CD14-positive monocyte (primary cell): ENCODE data around the gene CSNK1E. TPM values are rescaled to one million over a fixed set of nuclear protein-coding genes. Genes with fewer than 3 reads are reported as not detected.
"Not testable (repeated sequence)": the region's sequence is repeated elsewhere in the genome, so short reads cannot be mapped to it uniquely, and the experiment has no call there.

Experiments used
- DNase-seq, 3 donors: peaks; one replicate each; pipeline ENCODE4 v3.0.0-alpha.2; 2011 to 2022
- H2AFZ ChIP-seq: 2 replicates; pipeline ENCODE4 v1.6.0; 2012; ENCODE audit warnings: mild to moderate bottlenecking, low read depth, low read length, inconsistent platforms; ENCODE audit not compliant: insufficient read depth, poor library complexity, severe bottlenecking
- H3K27ac ChIP-seq, 2 donors: 1 replicate in 1 of 2; 2 replicates in 1 of 2; pipeline ENCODE4 v1.5.1; 2012 to 2013; ENCODE audit warnings: low read length in 2 of 2, control low read depth in 1 of 2, inconsistent platforms in 1 of 2, low read depth in 1 of 2, mild to moderate bottlenecking in 1 of 2
- H3K27me3 ChIP-seq, 2 donors: one replicate each; pipeline versions ENCODE4 v1.6.0 to v1.6.1; 2011 to 2013; ENCODE audit warnings: low read length in 2 of 2; ENCODE audit not compliant: control insufficient read depth in 2 of 2, insufficient read depth in 2 of 2
- H3K36me3 ChIP-seq, 2 donors: replicated peaks in 1 of 2; 1 replicate in 1 of 2; 2 replicates in 1 of 2; pipeline versions ENCODE4 v1.5.1 to v1.6.1; 2012 to 2013; ENCODE audit warnings: low read length in 2 of 2, control low read depth in 1 of 2, inconsistent platforms in 1 of 2, mild to moderate bottlenecking in 1 of 2; ENCODE audit not compliant: insufficient read depth in 2 of 2, control insufficient read depth in 1 of 2
- H3K4me1 ChIP-seq, 2 donors: 1 replicate in 1 of 2; 2 replicates in 1 of 2; pipeline versions ENCODE4 v1.5.1 to v1.6.1; 2012 to 2013; ENCODE audit warnings: low read length in 2 of 2, control low read depth in 1 of 2, inconsistent platforms in 1 of 2, mild to moderate bottlenecking in 1 of 2, moderate library complexity in 1 of 2; ENCODE audit not compliant: insufficient read depth in 2 of 2, control insufficient read depth in 1 of 2
- H3K4me2 ChIP-seq: replicated peaks from 2 replicates; pipeline ENCODE3; 2012; ENCODE audit warnings: low read length, moderate library complexity, mild to moderate bottlenecking; ENCODE audit not compliant: poor library complexity, severe bottlenecking; ENCODE audit errors: extremely low read depth
- H3K4me3 ChIP-seq, 3 experiments: fragments of 200-600 bp in 1 of 3; sonication (generic) in 1 of 3; replicated peaks in 1 of 3; 1 replicate in 2 of 3; 2 replicates in 1 of 3; pipeline ENCODE4 v1.5.1; 2011 to 2013; ENCODE audit warnings: low read length in 3 of 3, mild to moderate bottlenecking in 3 of 3, control low read depth in 2 of 3, low read depth in 2 of 3, inconsistent platforms in 1 of 3, moderate library complexity in 1 of 3
- H3K79me2 ChIP-seq: 2 replicates; pipeline ENCODE4 v1.6.0; 2012; ENCODE audit warnings: mild to moderate bottlenecking, control low read depth, inconsistent platforms, low read length, moderate library complexity; ENCODE audit not compliant: insufficient read depth
- H3K9ac ChIP-seq: 2 replicates; pipeline ENCODE4 v1.6.0; 2017; ENCODE audit warnings: low read length, mild to moderate bottlenecking; ENCODE audit not compliant: insufficient read depth, poor library complexity, severe bottlenecking
- H3K9me3 ChIP-seq, 2 donors: replicated peaks in 1 of 2; 1 replicate in 1 of 2; 2 replicates in 1 of 2; pipeline versions ENCODE4 v1.5.1 to v1.6.1; 2012 to 2013; ENCODE audit warnings: low read length in 2 of 2, control low read depth in 1 of 2; ENCODE audit not compliant: control insufficient read depth in 1 of 2, insufficient read depth in 1 of 2
- H4K20me1 ChIP-seq: 2 replicates; pipeline ENCODE4 v1.6.0; 2012; ENCODE audit warnings: mild to moderate bottlenecking, low read length, control low read depth, moderate library complexity; ENCODE audit not compliant: insufficient read depth
- H3K27ac Mint-ChIP-seq, 7 donors: one replicate each; pipeline ENCODE4 v1.8.0; 2020; ENCODE audit warnings: mild to moderate bottlenecking in 7 of 7, mixed read lengths in 7 of 7, moderate library complexity in 6 of 7, inconsistent platforms in 2 of 7
- H3K27me3 Mint-ChIP-seq, 3 donors: one replicate each; pipeline ENCODE4 v1.8.0; 2021 to 2022; ENCODE audit warnings: low read depth in 3 of 3, mild to moderate bottlenecking in 3 of 3, mixed read lengths in 3 of 3, moderate library complexity in 3 of 3, inconsistent platforms in 1 of 3
- H3K36me3 Mint-ChIP-seq, 2 donors: one replicate each; pipeline ENCODE4 v1.8.0; 2020; ENCODE audit warnings: mixed read lengths in 2 of 2, inconsistent platforms in 1 of 2, mild to moderate bottlenecking in 1 of 2
- H3K4me1 Mint-ChIP-seq: one replicate; pipeline ENCODE4 v1.8.0; 2020; ENCODE audit warnings: mild to moderate bottlenecking, mixed read lengths
- H3K4me3 Mint-ChIP-seq, 2 donors: one replicate each; pipeline ENCODE4 v1.8.0; 2020; ENCODE audit warnings: mild to moderate bottlenecking in 2 of 2, mixed read lengths in 2 of 2, moderate library complexity in 1 of 2
- H3K9me3 Mint-ChIP-seq, 7 donors: one replicate each; pipeline ENCODE4 v1.8.0; 2020 to 2022; ENCODE audit warnings: mixed read lengths in 7 of 7, mild to moderate bottlenecking in 6 of 7, moderate library complexity in 6 of 7, inconsistent platforms in 2 of 7
- WGBS: methylation state at CpG from one replicate; pipeline ENCODE4 v1.1.5; 2013; ENCODE audit warnings: missing lambda C conversion rate; ENCODE audit not compliant: insufficient coverage; 5-methylcytosine and 5-hydroxymethylcytosine counted together
- intact Hi-C, 2 donors: fragments of 100-400 bp; cut with micrococcal nuclease; formaldehyde crosslinking; loops; one replicate each; pipeline versions ENCODE4 v1.15.0 to v1.15.1; 2023
- polyA plus RNA-seq, 3 donors: library from polyadenylated mRNA; depleted of rRNA in 1 of 3; unstranded in 2 of 3; stranded (reverse) in 1 of 3; fragments of 300-500 nt in 2 of 3; fragments of >200 nt in 1 of 3; fragmentation: Illumina TruSeq in 2 of 3; gene quantifications; 1 replicate in 2 of 3; 2 replicates in 1 of 3; pipeline ENCODE4 v1.2.3, GENCODE V29; 2012 to 2021

The CSNK1E gene
- polyA plus RNA-seq, 3 donors: 1.9 to 44.7 (median 3.1) TPM

DNA sequence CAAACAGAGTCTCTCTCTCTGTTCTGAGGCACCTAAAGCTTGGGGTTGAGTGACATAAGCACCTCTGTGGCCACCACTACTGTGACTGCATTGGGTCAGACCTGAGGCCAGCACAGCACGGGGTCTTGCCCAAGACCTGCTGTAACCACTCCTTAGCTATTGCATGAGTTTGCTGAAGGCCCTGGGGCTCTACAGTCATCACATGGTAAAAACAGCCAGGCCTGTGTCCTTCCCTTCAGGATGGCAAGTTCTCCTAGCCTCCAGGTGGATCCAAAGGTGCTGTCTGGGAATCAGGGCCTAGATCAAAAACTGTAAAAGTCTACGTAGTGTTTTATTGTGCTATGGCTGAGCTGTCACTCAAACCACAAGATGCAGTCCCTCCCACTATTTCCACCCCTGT, 43.3 kb upstream of the CSNK1E start:
- H3K4me2 ChIP-seq, H3K27ac Mint-ChIP-seq, H3K27me3 Mint-ChIP-seq, intact Hi-C loops, H3K4me3 ChIP-seq, H3K9ac ChIP-seq, H3K79me2 ChIP-seq, DNase-seq, H4K20me1 ChIP-seq, H3K27me3 ChIP-seq, H3K27ac ChIP-seq, H3K4me1 Mint-ChIP-seq, H3K4me1 ChIP-seq, H3K4me3 Mint-ChIP-seq, H2AFZ ChIP-seq, H3K9me3 Mint-ChIP-seq, H3K9me3 ChIP-seq: not testable (repeated sequence)
- H3K36me3 Mint-ChIP-seq: peaks cover 17 to 33% of the 10 kb centered on the region in 2 donors
- peaks cover 10 to 21% of the 10 kb centered on the region in 2 donors for H3K36me3 ChIP-seq
- no CpG with 5 or more reads among the region's 2 CpGs for WGBS

DNA sequence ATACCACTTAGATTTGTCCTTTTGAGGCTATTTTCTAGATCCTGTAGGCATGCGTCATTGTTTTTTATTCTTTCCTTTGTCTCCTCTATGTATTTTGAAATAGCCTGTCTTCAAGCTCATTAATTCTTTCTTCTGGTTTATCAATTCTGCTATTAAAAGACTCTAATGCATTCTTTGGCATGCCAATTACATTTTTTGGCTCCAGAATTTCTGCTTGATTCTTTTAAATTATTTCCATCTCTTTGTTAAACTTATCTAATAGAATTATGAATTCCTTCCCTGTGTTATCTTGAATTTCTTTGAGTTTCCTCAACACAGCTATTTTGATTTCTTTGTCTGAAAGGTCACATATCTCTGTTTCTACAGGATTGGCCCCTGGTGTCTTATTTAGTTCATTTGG, 42.6 kb upstream of the CSNK1E start:
- H3K27ac ChIP-seq, H3K27ac Mint-ChIP-seq, H3K4me2 ChIP-seq, H3K4me3 Mint-ChIP-seq, H2AFZ ChIP-seq, H3K9ac ChIP-seq, H4K20me1 ChIP-seq, H3K4me1 Mint-ChIP-seq, H3K79me2 ChIP-seq, H3K9me3 Mint-ChIP-seq, H3K27me3 Mint-ChIP-seq, intact Hi-C loops, H3K4me1 ChIP-seq, DNase-seq, H3K9me3 ChIP-seq, H3K4me3 ChIP-seq, H3K27me3 ChIP-seq: not testable (repeated sequence)
- WGBS: no CpG with 5 or more reads among the region's 1 CpG
- H3K36me3 ChIP-seq: peaks cover 12 to 27% of the 10 kb centered on the region in 2 donors
- peaks cover 17 to 38% of the 10 kb centered on the region in 2 donors for H3K36me3 Mint-ChIP-seq

- intact Hi-C loops, H3K4me3 ChIP-seq, H3K27ac ChIP-seq, H2AFZ ChIP-seq, H3K27me3 Mint-ChIP-seq, H4K20me1 ChIP-seq, H3K4me1 ChIP-seq, H3K27me3 ChIP-seq, H3K9me3 Mint-ChIP-seq, H3K4me2 ChIP-seq, H3K27ac Mint-ChIP-seq, H3K79me2 ChIP-seq, H3K9me3 ChIP-seq, H3K4me3 Mint-ChIP-seq, H3K9ac ChIP-seq, H3K4me1 Mint-ChIP-seq, DNase-seq: not testable (repeated sequence)
- peaks cover 12 to 37% of the 10 kb centered on the region in 2 donors for H3K36me3 ChIP-seq
- peaks cover 16 to 41% of the 10 kb centered on the region in 2 donors for H3K36me3 Mint-ChIP-seq
- 98% methylated on average over 9 of the region's 10 CpGs for WGBS
These were observed 40.7 kb upstream of the CSNK1E start for GRCh38 chr22:38357971-38358370.
